Endothelial cell of umbilical vein (primary cell): ENCODE results near the gene PLAGL2. TPM values are rescaled to one million over a fixed set of nuclear protein-coding genes. Genes with fewer than 3 reads are reported as not detected.

Experiments used
- BruUV-seq: library from RNA; stranded (reverse); fragments of 400-500 nt; replicated peaks from 2 replicates; lab custom pipeline; 2021; lab: Mats Ljungman, UMichigan
- CTCF ChIA-PET: fragments of 300-600, 350-600 bp; sonication (Branson Sonifier 250); formaldehyde crosslinking; loops from one replicate; lab custom pipeline; 2021; ENCODE audit warnings: antibody characterized with exemption, inconsistent platforms; lab: Charles Lee
- POLR2A ChIA-PET: fragments of 300-600, 350-600 bp; sonication (Branson Sonifier 250); formaldehyde crosslinking; loops from one replicate; lab custom pipeline; 2021; ENCODE audit warnings: antibody characterized with exemption, inconsistent platforms; lab: Charles Lee
- DNase-seq: peaks from one replicate; pipeline ENCODE4 v3.0.0-alpha.2; 2011; ENCODE audit warnings: low read depth, low spot score
- FAIRE-seq: peaks from 2 replicates; lab custom pipeline; 2011; peaks lifted over from hg19 to GRCh38; lab: Jason Lieb, UNC
- H2AFZ ChIP-seq: 2 replicates; pipeline ENCODE4 v1.6.0; 2012; ENCODE audit warnings: low read depth, low read length, control low read depth, inconsistent platforms
- H3K27ac ChIP-seq: 2 replicates; pipeline ENCODE4 v1.5.1; 2011; ENCODE audit warnings: low read depth, mild to moderate bottlenecking, control low read depth, low read length, moderate library complexity; ENCODE audit not compliant: insufficient read depth
- H3K27me3 ChIP-seq, 2 experiments: 2 replicates each; pipeline versions ENCODE4 v1.6.0 to v1.6.1; 2011; ENCODE audit warnings: low read length in 2 of 2, mixed read lengths in 1 of 2; ENCODE audit not compliant: control insufficient read depth in 2 of 2, insufficient read depth in 2 of 2
- H3K36me3 ChIP-seq, 2 experiments: 2 replicates in 1 of 2; 3 replicates in 1 of 2; pipeline ENCODE4 v1.5.1; 2011; ENCODE audit warnings: low read length in 2 of 2, mild to moderate bottlenecking in 1 of 2, moderate library complexity in 1 of 2; ENCODE audit not compliant: control insufficient read depth in 2 of 2, insufficient read depth in 2 of 2; ENCODE audit errors: extremely low read depth in 1 of 2
- H3K4me1 ChIP-seq: 3 replicates; pipeline ENCODE4 v1.5.1; 2011; ENCODE audit warnings: mild to moderate bottlenecking, low read length; ENCODE audit not compliant: control insufficient read depth, insufficient read depth; ENCODE audit errors: extremely low read depth
- H3K4me2 ChIP-seq: 2 replicates; pipeline ENCODE4 v1.6.1; 2011; ENCODE audit warnings: low read length, control low read depth, mixed read lengths; ENCODE audit not compliant: insufficient read depth
- H3K4me3 ChIP-seq, 3 experiments: fragments of 200-600 bp in 1 of 3; sonication (generic), shearing (Covaris generic) in 1 of 3; replicated peaks in 1 of 3; 2 replicates each; pipeline ENCODE4 v1.5.1; 2011 to 2016; ENCODE audit warnings: control low read depth in 3 of 3, low read length in 3 of 3, mild to moderate bottlenecking in 2 of 3, inconsistent platforms in 1 of 3, low read depth in 1 of 3, moderate library complexity in 1 of 3; ENCODE audit not compliant: insufficient read depth in 1 of 3
- H3K79me2 ChIP-seq: 2 replicates; pipeline ENCODE4 v1.6.0; 2012; ENCODE audit warnings: low read length, inconsistent platforms; ENCODE audit not compliant: control insufficient read depth, insufficient read depth
- H3K9ac ChIP-seq: replicated peaks from 2 replicates; pipeline ENCODE3; 2011; ENCODE audit warnings: low read length, control low read depth; ENCODE audit not compliant: insufficient read depth; ENCODE audit errors: extremely low read depth
- H3K9me1 ChIP-seq: replicated peaks from 3 replicates; pipeline ENCODE4 v1.6.0; 2011; ENCODE audit warnings: mild to moderate bottlenecking, low read length; ENCODE audit not compliant: control insufficient read depth, insufficient read depth; ENCODE audit errors: extremely low read depth
- H3K9me3 ChIP-seq: replicated peaks from 2 replicates; pipeline ENCODE4 v1.5.1; 2012; ENCODE audit warnings: low read length, inconsistent platforms; ENCODE audit not compliant: control insufficient read depth, insufficient read depth
- H4K20me1 ChIP-seq: replicated peaks from 2 replicates; pipeline ENCODE3; 2011; ENCODE audit warnings: mild to moderate bottlenecking, low read length; ENCODE audit not compliant: control insufficient read depth, insufficient read depth; ENCODE audit errors: extremely low read depth
- FOS ChIP-seq: IDR thresholded peaks from 2 replicates; pipeline ENCODE4 v1.6.1; 2011; ENCODE audit warnings: mild to moderate bottlenecking, low read length, moderate library complexity, borderline replicate concordance; ENCODE audit not compliant: insufficient read depth
- GATA2 ChIP-seq: IDR thresholded peaks from 2 replicates; pipeline ENCODE4 v1.7.0; 2011; ENCODE audit warnings: low read depth, mild to moderate bottlenecking, moderate library complexity, mixed read lengths, low read length; ENCODE audit not compliant: insufficient read length, insufficient read depth
- JUN ChIP-seq: IDR thresholded peaks from 2 replicates; pipeline ENCODE4 v1.6.1; 2011; ENCODE audit warnings: borderline replicate concordance, low read depth; ENCODE audit not compliant: insufficient read length, insufficient read depth
- MYC ChIP-seq: IDR thresholded peaks from one replicate; pipeline ENCODE4 v1.6.1; 2011; ENCODE audit warnings: mild to moderate bottlenecking, low read depth, low read length
- POLR2AphosphoS5 ChIP-seq: IDR thresholded peaks from 2 replicates; pipeline ENCODE4 v1.6.1; 2012; ENCODE audit warnings: low read depth, mild to moderate bottlenecking, control low read depth, low read length, moderate library complexity; ENCODE audit not compliant: insufficient read depth
- dilution Hi-C: fragments of 300-500 bp; cut with MboI; formaldehyde crosslinking; loops from one replicate; pipeline ENCODE4 v1.15.0; 2019; ENCODE audit warnings: low sequenced_read_pairs; ENCODE audit not compliant: extremely low pct_ligation_motif_present
- intact Hi-C: fragments of 100-400 bp; cut with micrococcal nuclease; formaldehyde crosslinking; loops from one replicate; pipeline ENCODE4 v1.10.0; 2022
- polyA plus RNA-seq, 4 experiments: library from polyadenylated mRNA; depleted of rRNA in 3 of 4; stranded (reverse) in 3 of 4; unstranded in 1 of 4; fragments of >200 nt; gene quantifications; 2 replicates each; pipeline versions ENCODE4 v1.2.1 to v1.2.3, GENCODE V29; 2011 to 2012; ENCODE audit warnings: missing spikeins in 1 of 4
- total RNA-seq: library from RNA; stranded (reverse); gene quantifications from 2 replicates; pipeline ENCODE4 v1.2.3, GENCODE V29; 2021
- TF ChIP-seq, protein P1 (sequence below), 2 donors: IDR thresholded peaks; 1 replicate in 1 of 2; 2 replicates in 1 of 2; pipeline ENCODE4 v1.5.1; 2011; ENCODE audit warnings: low read length in 2 of 2, mild to moderate bottlenecking in 2 of 2, moderate library complexity in 2 of 2, control low read depth in 1 of 2, inconsistent platforms in 1 of 2, low read depth in 1 of 2; ENCODE audit not compliant: insufficient read depth in 1 of 2; ENCODE audit errors: extremely low read depth in 1 of 2
- TF ChIP-seq, protein P2 (sequence below): IDR thresholded peaks from 2 replicates; pipeline ENCODE4 v1.6.1; 2011; ENCODE audit not compliant: insufficient read depth, insufficient read length

Gene PLAGL2
- total and polyA plus RNA-seq, 2 donors (not counting 3 experiments of a cell fraction or from before 2014, with no cell fraction given), result 8.2 to 15.2 TPM

- POLR2A ChIA-PET, result no interaction called here
Observed at GRCh38 chr20:32227306-32227705, 19.8 kb upstream of the PLAGL2 start.

More at GRCh38 chr20:32227306-32227705, 19.8 kb upstream of the PLAGL2 start:
- H3K9me3 ChIP-seq, result no peaks in the 10 kb centered on the region
- H3K9me1 ChIP-seq, result no peaks in the 10 kb centered on the region
- no peaks in the 10 kb centered on the region for H3K27me3 ChIP-seq
- H3K4me1 ChIP-seq, result no peaks in the 10 kb centered on the region
- H3K4me2 ChIP-seq, result no peak overlapping the region
- no peak overlapping the region for H3K27ac ChIP-seq
- no peak overlapping the region for H3K9ac ChIP-seq
- FAIRE-seq (no peak), DNase-seq (no peak)
- CTCF ChIA-PET, result interaction anchor here (0.8 kb wide), 1 partner anchor 10 kb away, joined by 3 read pairs; no protein-coding TSS in a partner anchor
- BruUV-seq, result no TSS peak
- peaks cover 0 to 27% of the 10 kb centered on the region in 2 experiments for H3K36me3 ChIP-seq
- intact Hi-C loops (no loop called here), dilution Hi-C loops (no loop called here)
- H4K20me1 ChIP-seq, result no peaks in the 10 kb centered on the region
- no peak overlapping the region for H3K4me3 ChIP-seq
- no peak for TF ChIP-seq GATA2
- TF ChIP-seq, protein P1, sequence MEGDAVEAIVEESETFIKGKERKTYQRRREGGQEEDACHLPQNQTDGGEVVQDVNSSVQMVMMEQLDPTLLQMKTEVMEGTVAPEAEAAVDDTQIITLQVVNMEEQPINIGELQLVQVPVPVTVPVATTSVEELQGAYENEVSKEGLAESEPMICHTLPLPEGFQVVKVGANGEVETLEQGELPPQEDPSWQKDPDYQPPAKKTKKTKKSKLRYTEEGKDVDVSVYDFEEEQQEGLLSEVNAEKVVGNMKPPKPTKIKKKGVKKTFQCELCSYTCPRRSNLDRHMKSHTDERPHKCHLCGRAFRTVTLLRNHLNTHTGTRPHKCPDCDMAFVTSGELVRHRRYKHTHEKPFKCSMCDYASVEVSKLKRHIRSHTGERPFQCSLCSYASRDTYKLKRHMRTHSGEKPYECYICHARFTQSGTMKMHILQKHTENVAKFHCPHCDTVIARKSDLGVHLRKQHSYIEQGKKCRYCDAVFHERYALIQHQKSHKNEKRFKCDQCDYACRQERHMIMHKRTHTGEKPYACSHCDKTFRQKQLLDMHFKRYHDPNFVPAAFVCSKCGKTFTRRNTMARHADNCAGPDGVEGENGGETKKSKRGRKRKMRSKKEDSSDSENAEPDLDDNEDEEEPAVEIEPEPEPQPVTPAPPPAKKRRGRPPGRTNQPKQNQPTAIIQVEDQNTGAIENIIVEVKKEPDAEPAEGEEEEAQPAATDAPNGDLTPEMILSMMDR (IDR thresholded peaks at IDR 0.05; ENCODE audit: extremely low read depth in 1 of 2, insufficient read depth in 1 of 2, low read depth in 1 of 2, low read length in 2 of 2), result no peak
- TF ChIP-seq, protein P2, sequence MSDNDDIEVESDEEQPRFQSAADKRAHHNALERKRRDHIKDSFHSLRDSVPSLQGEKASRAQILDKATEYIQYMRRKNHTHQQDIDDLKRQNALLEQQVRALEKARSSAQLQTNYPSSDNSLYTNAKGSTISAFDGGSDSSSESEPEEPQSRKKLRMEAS, result no peak
- TF ChIP-seq MYC, result no peak
- no peak for TF ChIP-seq JUN
- TF ChIP-seq FOS, result no peak
- no peak for TF ChIP-seq POLR2AphosphoS5
- H2AFZ ChIP-seq, result no peak overlapping the region
- no peaks in the 10 kb centered on the region for H3K79me2 ChIP-seq
